Amniotic stem cell (primary cell): Measurements from ENCODE around the gene TCN1.
"Not testable (repeated sequence)": the region's sequence is repeated elsewhere in the genome, so short reads cannot be mapped to it uniquely, and the experiment has no call there.

ENCODE experiments used
- DNase-seq: peaks from one replicate; lab custom pipeline; 2025; lab: John Stamatoyannopoulos, UW

Gene TCN1

DNA sequence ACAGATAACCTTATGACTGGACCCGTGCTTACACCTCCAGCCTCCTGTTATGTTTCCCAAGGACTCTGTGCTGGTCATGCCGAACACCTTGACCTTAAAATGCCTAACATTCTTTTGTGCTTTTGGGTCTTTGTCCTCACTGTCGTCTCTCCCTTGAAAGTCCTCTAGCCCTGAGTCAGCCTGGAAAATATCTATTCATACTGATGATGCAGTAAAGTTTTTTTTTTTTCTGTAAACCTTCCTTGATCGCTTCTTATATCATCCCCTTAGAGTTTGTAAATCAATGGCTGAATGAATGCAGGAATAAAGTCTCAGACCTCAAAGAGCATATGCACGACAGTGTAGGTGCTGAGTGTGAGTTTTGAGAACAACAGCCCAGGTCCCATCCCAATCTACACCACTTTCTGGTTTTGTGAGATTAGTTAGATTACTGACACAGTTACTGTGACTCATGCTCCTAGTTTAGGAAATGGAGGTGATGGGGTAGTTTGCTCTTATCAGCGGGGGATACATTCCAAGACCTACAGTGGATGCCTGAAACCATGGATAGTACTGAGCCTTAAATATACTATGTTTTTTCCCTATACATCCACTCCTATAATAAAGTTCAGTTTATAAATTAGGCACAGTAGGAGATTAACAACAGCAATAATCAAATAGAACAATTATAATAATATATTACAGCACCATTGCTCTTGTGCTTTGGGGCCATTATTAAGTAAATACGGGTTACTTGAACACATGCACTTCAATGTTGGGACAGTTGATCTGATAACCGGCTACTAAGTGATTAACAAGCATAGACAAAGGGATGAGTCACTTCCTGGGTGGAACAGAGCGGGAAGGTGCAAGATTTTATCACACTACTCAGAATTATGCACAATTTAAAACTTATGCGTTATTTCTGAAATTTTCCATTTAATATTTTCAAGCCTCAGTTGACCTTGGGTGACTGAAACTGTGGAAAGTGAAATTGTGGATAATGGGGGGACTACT, 8.6 kb downstream of the TCN1 start:
- no peak for DNase-seq

DNA sequence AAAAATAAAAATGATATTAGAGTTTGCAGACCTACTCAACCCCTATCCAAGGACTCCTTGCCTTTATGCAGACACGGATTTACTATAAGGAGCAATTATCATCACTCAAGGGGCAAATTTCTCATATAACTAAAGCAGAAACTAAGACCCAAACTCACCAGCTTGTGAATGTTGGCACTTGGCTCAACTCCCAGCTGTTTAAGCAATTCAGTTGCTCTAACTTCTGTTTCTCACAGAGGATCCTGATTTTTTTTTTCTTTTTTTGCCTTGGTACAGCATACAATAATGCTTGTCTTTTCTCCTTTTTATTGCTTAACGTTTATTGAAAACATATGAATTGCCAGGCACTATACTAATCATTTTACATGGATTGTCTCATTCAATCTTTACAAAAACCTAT, 11.4 kb downstream of the TCN1 start:
- DNase-seq, result no peak

DNA sequence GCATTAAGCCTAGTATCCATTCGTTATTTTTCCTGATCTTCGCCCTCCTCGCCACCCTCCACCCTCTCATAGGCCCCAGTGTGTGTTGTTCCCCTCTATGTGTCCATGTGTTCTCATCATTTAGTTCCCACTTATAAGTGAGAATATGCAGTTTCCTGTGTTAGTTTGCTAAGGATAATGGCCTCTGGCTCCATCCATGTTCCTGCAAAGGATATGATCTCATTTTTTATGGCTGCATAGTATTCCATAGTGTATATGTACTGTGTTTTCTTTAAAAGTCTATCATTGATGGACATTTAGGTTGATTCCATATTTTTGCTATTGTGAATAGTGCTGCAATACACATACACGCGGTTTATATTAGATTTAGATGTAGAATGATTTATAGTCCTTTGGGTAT, 14.9 kb downstream of the TCN1 start:
- DNase-seq, result not testable (repeated sequence)

DNA sequence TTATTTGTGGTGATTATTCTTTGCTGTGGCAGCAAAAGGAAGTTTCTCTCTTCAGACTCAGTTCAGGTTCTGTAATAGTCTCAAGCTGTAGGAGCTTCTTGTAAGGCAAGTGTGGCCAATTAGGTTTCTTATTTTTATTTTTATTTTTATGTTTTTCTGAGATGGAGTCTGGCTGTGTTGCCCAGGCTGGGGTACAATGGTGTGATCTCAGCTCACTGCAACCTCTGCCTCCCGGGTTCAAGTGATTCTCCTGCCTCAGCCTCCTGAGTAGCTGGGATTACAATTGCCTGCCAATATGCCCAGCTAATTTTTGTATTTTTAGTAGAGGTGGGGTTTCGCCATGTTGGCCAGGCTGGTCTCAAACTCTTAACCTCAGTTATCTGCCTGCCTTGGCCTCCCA, 16.7 kb downstream of the TCN1 start:
- not testable (repeated sequence) for DNase-seq

DNA sequence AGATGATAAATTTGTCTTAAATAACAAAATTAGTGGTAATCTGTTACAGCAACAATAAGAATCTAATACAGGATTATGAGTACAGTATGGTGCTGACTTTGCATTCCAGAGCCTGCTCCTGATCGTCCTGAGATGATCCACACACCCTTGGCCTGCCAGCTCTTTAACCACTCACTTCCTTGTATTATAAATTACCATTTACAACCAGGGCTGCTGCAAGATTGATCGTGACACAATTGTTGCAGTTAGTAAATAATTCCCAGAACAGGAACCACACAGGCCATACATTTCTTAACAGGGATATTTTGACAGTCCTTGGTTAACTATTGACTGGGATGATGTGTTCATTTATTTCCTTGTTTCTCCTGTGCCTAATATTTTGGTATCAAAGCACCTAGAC, 17.2 kb downstream of the TCN1 start:
- no peak for DNase-seq

DNA sequence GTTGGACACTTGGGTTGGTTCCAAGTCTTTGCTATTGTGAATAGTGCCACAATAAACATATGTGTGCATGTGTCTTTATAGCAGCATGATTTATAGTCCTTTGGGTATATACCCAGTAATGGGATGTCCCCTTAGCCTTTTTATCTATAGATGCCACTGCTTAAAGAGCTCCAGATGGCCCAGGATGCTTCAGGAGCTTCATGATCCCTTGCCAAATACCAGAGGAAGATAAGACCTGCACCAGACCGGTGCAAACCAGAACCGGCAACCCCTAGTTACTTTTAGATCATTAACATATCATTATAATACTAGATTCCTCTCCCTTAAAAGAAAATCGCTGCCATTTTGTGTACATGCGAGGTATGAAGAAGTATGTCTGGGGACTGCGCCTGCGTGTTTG, 17.8 kb downstream of the TCN1 start:
- not testable (repeated sequence) for DNase-seq

DNA sequence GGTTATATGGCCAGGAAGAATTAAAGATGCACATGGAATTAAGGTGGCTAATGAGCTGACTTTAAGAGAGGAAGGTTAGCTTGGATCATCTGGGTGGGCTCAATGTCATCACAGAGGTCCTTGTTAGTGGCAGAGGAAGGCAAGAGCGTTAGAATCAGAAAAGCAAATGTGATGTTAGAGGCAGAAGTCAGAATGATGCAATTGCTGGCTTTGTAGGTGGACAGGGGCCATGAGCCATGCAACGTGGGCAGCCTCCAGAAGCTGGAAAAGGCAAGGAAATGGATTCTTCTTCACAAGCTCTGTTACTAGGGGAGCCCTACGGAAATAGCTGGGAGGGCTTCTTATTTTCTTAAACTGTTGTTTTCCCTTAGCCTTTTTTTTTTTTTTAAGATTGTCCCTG, 18.7 kb downstream of the TCN1 start:
- DNase-seq, result no peak

DNA sequence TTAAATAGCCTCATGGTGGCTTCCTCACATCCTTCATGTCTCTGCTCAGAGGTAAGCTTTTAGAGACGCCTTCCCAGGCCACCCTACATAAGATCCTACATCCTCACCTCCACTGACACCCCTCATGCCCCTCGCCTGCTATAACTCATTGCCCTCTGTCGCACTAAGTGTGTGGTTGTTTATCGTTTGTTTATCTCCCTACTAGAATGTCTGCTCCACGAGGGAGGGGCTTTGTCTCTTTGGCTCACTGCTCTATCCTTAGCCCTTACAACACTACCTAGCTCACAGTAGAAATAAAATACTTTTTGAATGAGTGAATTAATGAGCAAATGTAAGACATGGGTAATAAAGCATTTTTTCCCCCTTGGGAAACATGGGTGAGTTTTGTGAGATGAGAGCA, 19.7 kb downstream of the TCN1 start:
- no peak for DNase-seq

DNA sequence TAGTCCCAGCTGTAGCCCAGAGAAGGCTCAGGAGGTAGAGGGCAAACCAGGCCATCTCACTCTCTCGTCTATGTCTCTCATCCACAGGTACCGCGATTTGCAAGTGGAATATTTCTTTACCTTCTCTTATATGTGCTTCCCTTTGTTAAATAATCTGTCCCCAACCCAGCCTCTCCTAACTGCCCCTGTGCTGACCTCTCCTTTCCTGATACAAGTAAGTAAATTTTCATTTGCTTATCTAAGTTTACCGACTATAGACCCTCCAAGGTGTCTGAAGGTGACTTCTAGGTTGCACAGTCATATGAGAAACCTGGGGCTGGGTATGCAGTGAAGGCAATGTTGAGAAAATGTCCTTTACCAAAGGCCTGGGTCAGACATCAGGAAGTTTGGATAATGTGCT, 20.9 kb downstream of the TCN1 start, which contains the start of gene CBLIF:
CBLIF (minus strand) TSS at position 101 of the 400 bp plus-strand sequence; CDS start at position 55, 46 bp downstream.
- DNase-seq, result no peak

DNA sequence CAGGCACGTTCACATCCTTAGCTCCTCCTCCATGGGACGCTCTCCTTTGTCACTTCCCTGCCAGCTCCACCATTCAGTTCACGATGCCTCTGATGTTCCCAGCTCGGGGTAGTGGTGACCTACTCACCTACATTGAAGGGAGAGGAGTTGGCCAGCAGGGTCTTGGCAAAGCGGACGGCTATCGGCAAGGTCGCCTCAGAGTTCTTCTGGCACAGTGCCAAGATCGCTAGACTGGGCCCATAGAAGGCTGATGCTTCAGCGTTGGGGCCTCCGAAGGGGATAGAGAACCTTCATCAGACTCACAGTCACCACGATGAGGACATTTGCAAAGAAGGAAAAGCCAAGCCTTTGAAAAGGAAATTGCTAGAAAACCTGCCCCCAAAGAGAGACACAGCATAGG, 24.0 kb downstream of the TCN1 start:
- DNase-seq, result no peak

DNA sequence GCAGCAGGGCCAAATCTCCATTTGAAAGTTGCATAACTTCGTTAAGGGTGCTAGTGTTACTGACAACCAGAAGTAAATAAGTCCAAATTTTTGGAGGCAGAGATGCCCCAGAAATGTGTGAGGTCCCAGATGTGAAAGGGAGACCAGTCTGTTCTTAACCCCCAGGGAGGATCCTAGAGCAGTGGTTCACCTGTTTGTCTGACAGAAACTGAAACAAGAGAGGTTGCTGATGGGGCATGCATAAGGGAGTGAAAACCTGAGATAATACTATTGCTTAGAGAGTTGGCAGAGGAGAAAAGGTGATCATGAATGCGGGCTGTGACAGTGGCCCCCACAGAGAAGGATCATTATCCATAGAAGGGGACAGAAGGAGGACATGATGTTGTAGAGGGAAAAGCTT, 24.8 kb downstream of the TCN1 start:
- no peak for DNase-seq

DNA sequence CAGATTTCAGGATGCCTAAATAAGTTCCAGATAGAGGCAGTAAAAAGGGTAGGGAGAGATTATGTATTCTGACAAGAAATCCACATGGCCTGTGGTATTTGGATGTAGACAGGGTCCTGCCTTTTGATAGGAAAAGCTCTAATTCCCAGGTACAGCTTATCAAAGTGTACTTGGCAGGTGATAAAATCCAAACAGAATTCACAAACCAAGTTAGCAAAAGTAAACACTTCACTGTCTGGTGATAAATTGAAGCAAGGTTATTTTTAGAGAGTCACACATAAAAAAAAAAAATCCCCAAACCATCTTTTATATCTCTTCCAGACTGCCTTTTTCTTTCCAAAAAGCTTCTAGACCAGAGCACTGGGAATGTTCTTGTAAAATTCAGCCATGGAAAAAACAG, 26.7 kb downstream of the TCN1 start:
- DNase-seq, result no peak

DNA sequence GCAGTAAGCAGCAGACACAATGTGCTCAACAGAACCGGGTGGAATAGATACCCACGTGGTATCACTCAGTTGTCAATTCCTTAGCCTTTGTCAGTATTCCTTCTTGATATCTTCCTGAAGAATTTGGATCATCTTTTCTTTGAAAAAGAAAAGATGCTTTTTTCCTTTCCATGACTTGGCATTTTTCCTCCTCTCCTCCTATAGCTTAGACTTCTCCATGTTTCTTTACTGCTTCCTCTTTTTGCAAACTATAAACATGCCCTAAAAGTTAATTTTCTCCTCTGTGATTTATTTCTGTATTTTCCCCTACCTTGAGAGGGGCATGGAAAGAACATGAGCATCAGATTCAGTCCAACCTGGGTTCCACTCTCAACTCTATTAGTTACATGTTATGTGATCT, 32.7 kb downstream of the TCN1 start:
- no peak for DNase-seq

DNA sequence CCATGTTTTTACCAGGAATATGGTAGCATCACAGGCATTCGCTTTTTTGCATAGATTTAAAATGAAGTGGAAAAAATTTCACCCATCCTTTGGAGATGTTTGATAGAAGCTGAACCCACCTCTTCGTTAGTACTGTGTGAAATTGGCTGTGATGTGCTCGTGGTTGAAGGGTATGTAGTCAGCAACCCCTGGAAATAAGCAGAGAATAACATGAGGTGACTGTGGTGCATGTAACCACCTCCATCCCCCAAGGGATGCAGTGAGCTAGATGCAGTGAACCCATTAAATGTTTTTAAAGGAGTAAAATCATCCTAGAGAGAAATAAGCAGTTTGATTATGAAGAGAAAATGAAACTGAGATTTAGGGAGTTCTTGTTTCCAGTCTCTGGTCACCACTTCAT, 36.9 kb downstream of the TCN1 start:
- no peak for DNase-seq

DNA sequence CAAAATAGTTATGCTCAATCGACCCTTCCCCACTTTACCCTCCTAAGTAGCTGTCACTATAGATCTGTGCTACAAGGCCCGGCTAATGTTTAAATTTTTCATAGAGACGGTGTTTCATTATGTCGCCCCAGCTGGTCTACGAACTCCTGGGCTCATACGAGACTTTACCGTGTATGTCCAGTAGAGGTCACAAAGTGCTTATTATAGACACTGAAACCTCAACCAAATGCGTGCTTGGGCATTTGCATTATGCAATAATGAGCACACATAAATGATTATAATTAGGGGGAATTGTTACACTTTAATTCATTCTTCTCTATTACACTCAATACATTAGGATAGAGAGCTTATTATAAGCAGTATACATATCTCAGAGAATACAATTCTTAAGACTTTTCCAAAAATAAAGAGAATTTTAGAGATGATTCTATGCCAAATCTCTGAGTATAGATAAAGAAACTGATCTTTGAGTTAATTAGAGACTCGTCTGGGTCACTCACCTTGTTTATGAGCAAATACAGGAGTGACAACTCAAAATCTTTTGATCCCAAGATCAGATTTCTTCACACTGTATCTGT, 43.2 kb downstream of the TCN1 start:
- peak; percentile 8 for DNase-seq

DNA sequence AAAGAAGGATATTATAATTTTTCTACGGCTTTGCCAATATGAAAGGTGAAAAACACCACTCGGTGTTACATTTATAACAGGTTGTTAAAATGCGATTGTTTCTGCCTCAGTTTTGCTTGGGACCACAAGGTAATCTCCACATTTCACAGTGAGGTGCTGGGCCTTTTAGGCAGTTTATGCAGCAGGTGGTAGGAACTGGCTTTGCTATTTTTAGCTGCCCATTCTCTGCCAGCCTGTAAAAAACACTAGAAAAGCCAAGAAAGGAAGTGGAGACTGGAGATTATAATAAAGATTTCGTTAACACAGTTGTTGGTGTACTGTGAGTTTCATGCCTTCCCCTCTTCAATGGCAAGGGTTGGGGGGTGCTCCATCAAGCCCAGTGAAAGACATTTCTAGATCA, 47.7 kb downstream of the TCN1 start:
- DNase-seq, result no peak

DNA sequence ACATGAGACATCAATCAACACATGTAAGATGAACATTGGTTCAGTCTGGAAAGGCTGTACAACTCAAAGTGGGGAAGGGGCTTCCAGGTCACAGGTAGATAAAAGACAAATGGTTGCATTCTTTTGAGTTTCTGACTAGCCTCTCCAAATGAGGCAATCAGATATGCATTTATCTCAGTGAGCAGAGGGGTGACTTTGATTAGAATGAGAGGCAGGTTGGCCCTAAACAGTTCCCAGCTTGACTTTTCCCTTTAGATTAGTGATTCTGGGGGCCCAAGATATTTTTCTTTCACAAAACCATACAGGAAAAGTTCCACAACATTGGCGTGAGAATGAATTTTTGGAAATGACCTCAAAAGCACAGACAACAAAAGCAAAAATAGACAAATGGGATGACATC, 49.9 kb downstream of the TCN1 start:
- DNase-seq, result not testable (repeated sequence)

DNA sequence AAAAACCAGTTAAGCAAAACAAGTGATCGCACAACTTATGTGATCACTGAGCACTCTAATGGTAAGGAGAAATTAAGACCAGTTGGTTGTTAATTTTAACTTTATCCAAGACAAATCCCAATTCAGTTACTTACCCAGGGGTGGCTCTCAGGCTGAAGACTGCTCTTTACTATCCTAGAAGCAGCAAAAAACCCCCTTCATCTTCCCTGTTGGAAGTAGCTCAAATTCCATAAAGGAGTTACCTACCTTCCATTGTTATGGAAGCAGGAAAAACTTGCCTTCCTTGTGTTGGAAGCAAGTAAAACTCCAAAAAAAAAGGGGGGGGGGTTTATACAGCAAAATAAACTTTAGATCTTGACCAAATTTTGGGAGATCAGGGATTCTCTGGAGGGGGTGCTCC, 50.5 kb downstream of the TCN1 start:
- DNase-seq, result no peak

DNA sequence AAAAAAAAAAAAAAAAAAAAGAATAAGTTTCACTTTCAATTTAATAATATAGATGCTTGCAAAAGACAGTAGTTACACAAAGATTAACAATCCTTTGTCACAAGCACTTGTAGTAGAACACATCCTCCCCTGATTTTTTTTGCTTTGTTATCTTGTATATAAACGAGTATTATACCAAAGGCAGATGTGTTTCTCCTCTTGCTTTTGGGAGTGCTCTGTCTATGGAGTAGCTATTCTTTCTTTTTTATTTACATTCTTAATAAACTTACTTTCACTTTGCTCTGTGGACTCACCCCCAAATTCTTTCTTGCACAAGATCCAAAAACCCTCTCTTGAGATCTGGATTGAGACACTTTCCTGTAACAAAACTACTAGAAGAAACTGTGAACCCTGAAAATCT, 52.3 kb downstream of the TCN1 start:
- DNase-seq, result no peak

DNA sequence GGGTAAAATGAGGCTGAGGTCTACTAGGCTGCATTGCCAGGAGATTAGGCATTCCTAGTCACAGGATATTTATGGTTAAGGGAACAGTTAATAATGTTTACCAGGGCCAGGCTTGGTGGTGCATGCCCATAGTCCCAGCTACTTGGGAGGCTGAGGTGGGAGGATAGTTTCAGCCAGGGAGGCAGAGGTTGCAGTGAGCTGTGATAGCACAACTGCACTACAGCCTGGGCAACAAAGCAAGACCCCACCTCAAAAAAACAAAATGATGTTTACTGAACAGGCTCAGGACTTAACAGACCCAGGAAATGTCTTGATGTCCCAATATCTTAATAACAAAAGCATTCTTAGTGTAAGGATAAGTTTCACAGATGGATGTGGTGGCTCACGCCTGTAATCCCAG, 52.9 kb downstream of the TCN1 start:
- no peak for DNase-seq

DNA sequence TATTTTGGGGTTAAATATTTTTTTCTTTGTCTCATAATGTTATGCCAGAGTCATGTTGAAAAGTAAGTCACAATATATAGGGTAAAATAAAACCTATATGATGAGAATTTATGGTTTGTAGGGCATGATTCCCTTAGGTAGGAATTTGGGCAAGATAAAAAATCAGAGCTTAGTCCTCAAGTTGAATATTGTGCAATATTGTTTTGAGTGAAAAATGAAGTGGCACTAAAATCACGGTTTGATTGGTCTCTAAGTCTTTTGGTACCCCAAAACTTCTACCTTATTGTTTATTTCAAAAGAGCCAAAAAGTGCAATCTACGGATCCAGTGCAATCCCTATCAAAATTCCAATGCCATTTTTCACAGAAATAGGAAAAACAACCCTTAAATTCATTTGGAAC, 54.1 kb downstream of the TCN1 start:
- no peak for DNase-seq

DNA sequence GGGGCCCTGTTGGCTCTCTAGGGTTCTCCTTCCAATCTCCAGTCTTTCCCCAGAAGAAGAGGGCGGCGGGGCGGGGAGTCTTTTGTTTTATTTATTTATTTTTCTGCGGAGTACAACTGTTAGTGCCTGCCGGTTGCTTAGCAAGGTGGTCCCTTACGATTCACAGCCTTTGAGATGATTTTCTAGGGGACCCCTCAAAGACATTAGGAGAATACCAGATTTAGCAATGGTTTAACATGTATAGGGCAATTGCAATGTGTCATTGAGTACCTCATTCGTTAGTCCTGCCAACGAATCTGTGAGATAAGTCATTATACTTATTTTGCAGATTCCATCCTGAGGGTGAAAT, 55.4 kb downstream of the TCN1 start:
- DNase-seq, result no peak

DNA sequence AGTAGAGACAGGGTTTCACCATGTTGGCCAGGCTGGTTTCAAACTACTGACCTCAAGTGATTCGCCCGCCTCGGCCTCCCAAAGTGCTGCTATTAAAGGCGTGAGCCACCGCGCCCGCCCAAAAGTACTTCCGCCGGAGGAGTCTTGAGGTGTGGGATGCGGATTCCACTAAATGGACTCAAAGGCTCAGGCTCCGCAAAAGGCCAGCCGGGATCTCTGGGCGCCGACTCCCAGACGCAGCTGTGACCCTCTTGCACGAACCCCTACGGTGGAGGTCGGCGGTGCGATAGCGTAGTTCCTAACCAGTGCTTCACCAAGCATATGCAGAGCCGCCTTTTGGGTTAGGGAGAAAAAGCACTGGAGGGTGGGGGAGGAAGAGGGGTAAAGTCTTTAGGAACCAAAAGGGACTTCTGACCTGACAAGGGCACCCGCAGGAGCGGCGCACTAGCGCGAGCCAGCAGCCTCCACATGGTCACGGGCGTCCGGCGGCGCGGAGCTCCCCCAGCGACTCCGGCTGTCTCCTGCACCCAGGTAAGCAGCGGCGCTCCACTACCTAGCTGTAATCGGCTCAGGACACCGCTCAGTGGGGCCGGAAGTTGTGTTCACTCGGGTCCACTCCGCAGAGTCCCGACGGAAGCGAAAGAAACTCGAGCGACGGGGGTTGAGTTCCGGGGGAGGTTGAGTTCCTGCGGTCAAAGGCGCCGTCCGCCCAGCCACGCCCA, 55.9 kb downstream of the TCN1 start, which contains the start of gene MRPL16:
MRPL16 (minus strand) TSS at position 590 of the 722 bp plus-strand sequence; CDS start at position 470, 120 bp downstream.
- peak; percentile 70 for DNase-seq
